ENCODE results near the gene IGFBPL1.

IGFBPL1 gene

GRCh38 chr9:38439291-38439915, 15.1 kb upstream of the IGFBPL1 start:
- Histone ChIP-seq H3K4me1 (no peaks in the 10 kb centered on the region), H3K9ac (no peak overlapping the region), H3K79me2 (no peaks in the 10 kb centered on the region), H3K27ac (no peak overlapping the region), H3K27me3 (ENCODE audit: control insufficient read depth, insufficient read depth, low read length) (no peaks in the 10 kb centered on the region), H3K4me3 (ENCODE audit: low read depth, low read length) (no peak overlapping the region), H3K9me3 (ENCODE audit: control insufficient read depth, low read length) (no peaks in the 10 kb centered on the region), H3K4me2 (ENCODE audit: low read length) (no peak overlapping the region), H3K36me3 (ENCODE audit: control insufficient read depth, insufficient read depth, low read length) (no peaks in the 10 kb centered on the region), H2AFZ (no peak overlapping the region)
- TF ChIP-seq CTCF (IDR thresholded peaks at IDR 0.05), result no peak

- Histone ChIP-seq H3K36me3 (ENCODE audit: control insufficient read depth, insufficient read depth, low read length) (no peaks in the 10 kb centered on the region), H3K27ac (no peak overlapping the region), H3K27me3 (ENCODE audit: control insufficient read depth, insufficient read depth, low read length) (no peaks in the 10 kb centered on the region), H2AFZ (no peak overlapping the region), H3K9me3 (ENCODE audit: control insufficient read depth, low read length) (no peaks in the 10 kb centered on the region), H3K4me2 (ENCODE audit: low read length) (no peak overlapping the region), H3K79me2 (no peaks in the 10 kb centered on the region), H3K9ac (no peak overlapping the region), H3K4me1 (no peaks in the 10 kb centered on the region), H3K4me3 (ENCODE audit: low read depth, low read length) (no peak overlapping the region)
- no peak for TF ChIP-seq CTCF (IDR thresholded peaks at IDR 0.05)
Observed at GRCh38 chr9:38437193-38437823, 13.1 kb upstream of the IGFBPL1 start.

GRCh38 chr9:38436708-38437107, 12.5 kb upstream of the IGFBPL1 start:
- Histone ChIP-seq H3K27ac (no peak overlapping the region), H3K27me3 (ENCODE audit: control insufficient read depth, insufficient read depth, low read length) (no peaks in the 10 kb centered on the region)

GRCh38 chr9:38435521-38435920, 11.3 kb upstream of the IGFBPL1 start:
- Histone ChIP-seq H3K4me1 (no peaks in the 10 kb centered on the region), H3K79me2 (no peaks in the 10 kb centered on the region), H3K27ac (no peak overlapping the region), H3K9ac (no peak overlapping the region), H3K36me3 (ENCODE audit: control insufficient read depth, insufficient read depth, low read length) (no peaks in the 10 kb centered on the region), H3K27me3 (ENCODE audit: control insufficient read depth, insufficient read depth, low read length) (no peaks in the 10 kb centered on the region), H3K4me2 (ENCODE audit: low read length) (no peak overlapping the region), H2AFZ (no peak overlapping the region), H3K9me3 (ENCODE audit: control insufficient read depth, low read length) (no peaks in the 10 kb centered on the region), H3K4me3 (ENCODE audit: low read depth, low read length) (no peak overlapping the region)
- TF ChIP-seq CTCF (IDR thresholded peaks at IDR 0.05), result no peak

More at GRCh38 chr9:38436708-38437107, 12.5 kb upstream of the IGFBPL1 start:
- Histone ChIP-seq H2AFZ (no peak overlapping the region), H3K9me3 (ENCODE audit: control insufficient read depth, low read length) (no peaks in the 10 kb centered on the region), H3K9ac (no peak overlapping the region), H3K4me2 (ENCODE audit: low read length) (no peak overlapping the region), H3K4me3 (ENCODE audit: low read depth, low read length) (no peak overlapping the region), H3K4me1 (no peaks in the 10 kb centered on the region), H3K79me2 (no peaks in the 10 kb centered on the region), H3K36me3 (ENCODE audit: control insufficient read depth, insufficient read depth, low read length) (no peaks in the 10 kb centered on the region)
- no peak for TF ChIP-seq CTCF (IDR thresholded peaks at IDR 0.05)

GRCh38 chr9:38434853-38435252, 10.6 kb upstream of the IGFBPL1 start:
- no peak overlapping the region for H3K27ac ChIP-seq
- H3K79me2 ChIP-seq, result no peaks in the 10 kb centered on the region

More at GRCh38 chr9:38434853-38435252, 10.6 kb upstream of the IGFBPL1 start:
- H3K4me2 ChIP-seq (ENCODE audit: low read length), result no peak overlapping the region
- no peaks in the 10 kb centered on the region for H3K4me1 ChIP-seq
- H3K9ac ChIP-seq, result no peak overlapping the region
- H3K9me3 ChIP-seq (ENCODE audit: control insufficient read depth, low read length), result no peaks in the 10 kb centered on the region
- no peaks in the 10 kb centered on the region for H3K27me3 ChIP-seq (ENCODE audit: control insufficient read depth, insufficient read depth, low read length)
- no peak overlapping the region for H3K4me3 ChIP-seq (ENCODE audit: low read depth, low read length)
- no peak for TF ChIP-seq CTCF (IDR thresholded peaks at IDR 0.05)
- no peak overlapping the region for H2AFZ ChIP-seq
- no peaks in the 10 kb centered on the region for H3K36me3 ChIP-seq (ENCODE audit: control insufficient read depth, insufficient read depth, low read length)

Measured in parathyroid adenoma (tissue), 2 donors.